Measurements from ENCODE around the gene NRIP2. TPM values are rescaled to one million over a fixed set of nuclear protein-coding genes. Genes with fewer than 3 reads are reported as not detected.

The NRIP2 gene
- total RNA-seq, 1 experiment from 2014 or later = not detected

DNA sequence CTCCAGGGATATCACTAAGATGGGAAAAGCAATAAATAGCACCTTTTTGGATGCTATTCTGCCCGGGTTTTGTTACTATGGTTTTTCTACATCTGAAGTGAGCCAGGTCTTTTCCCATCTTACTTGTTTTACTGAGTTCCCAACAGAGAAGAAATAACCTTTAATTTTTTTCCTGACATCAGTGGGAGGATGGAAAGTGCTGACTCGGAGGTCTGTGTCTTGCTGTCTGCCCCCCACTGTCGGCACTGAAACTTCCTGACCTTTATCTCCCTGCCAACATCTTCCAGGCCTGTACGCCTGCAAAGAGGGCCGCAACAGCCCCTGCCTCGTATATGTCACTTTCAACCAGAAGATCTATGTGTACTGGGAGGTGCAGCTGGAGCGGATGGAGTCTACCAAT is 11.4 kb downstream of the NRIP2 start:
- H3K27me3 ChIP-seq (ENCODE audit: insufficient read depth, low read depth) = no peaks in the 10 kb centered on the region
- no peaks in the 10 kb centered on the region for H3K9me2 ChIP-seq (ENCODE audit: insufficient read depth)
- BruUV-seq (replicated peaks) = no TSS peak
- no peaks in the 10 kb centered on the region for H3K4me1 ChIP-seq (replicated peaks; ENCODE audit: insufficient read depth)
- CTCF ChIA-PET = interaction anchor here (0.5 kb wide), 1 partner anchor 249 kb away, joined by 4 read pairs; no protein-coding TSS in a partner anchor
- no peak overlapping the region for H3K4me2 ChIP-seq
- H2AFZ ChIP-seq = no peak overlapping the region
- no peaks in the 10 kb centered on the region; the same call in 1 of the 2 replicates for H4K20me1 ChIP-seq (ENCODE audit: insufficient read depth)
- H3K36me3 ChIP-seq (ENCODE audit: low read depth) = no peaks in the 10 kb centered on the region
- H3K4me3 ChIP-seq = no peak overlapping the region
- H3F3A ChIP-seq (ENCODE audit: insufficient read depth, low read depth) = no peaks in the 10 kb centered on the region
- TF ChIP-seq, protein P1, sequence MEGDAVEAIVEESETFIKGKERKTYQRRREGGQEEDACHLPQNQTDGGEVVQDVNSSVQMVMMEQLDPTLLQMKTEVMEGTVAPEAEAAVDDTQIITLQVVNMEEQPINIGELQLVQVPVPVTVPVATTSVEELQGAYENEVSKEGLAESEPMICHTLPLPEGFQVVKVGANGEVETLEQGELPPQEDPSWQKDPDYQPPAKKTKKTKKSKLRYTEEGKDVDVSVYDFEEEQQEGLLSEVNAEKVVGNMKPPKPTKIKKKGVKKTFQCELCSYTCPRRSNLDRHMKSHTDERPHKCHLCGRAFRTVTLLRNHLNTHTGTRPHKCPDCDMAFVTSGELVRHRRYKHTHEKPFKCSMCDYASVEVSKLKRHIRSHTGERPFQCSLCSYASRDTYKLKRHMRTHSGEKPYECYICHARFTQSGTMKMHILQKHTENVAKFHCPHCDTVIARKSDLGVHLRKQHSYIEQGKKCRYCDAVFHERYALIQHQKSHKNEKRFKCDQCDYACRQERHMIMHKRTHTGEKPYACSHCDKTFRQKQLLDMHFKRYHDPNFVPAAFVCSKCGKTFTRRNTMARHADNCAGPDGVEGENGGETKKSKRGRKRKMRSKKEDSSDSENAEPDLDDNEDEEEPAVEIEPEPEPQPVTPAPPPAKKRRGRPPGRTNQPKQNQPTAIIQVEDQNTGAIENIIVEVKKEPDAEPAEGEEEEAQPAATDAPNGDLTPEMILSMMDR (conservative IDR thresholded peaks at IDR 0.05) = no peak
- TF ChIP-seq EZH2 (IDR thresholded peaks at IDR 0.05; ENCODE audit: low read depth) = no peak
- H3K27ac ChIP-seq = no peak overlapping the region
- DNase-seq = no peak
- POLR2A ChIA-PET (ENCODE audit: unreplicated experiment) = no interaction called here
- intact Hi-C loops (cut with micrococcal nuclease; ENCODE audit: unreplicated experiment) = no loop called here
- H3K79me2 ChIP-seq (ENCODE audit: low read depth) = no peaks in the 10 kb centered on the region
- H3K9me3 ChIP-seq (ENCODE audit: insufficient read depth, low read depth) = no peaks in the 10 kb centered on the region

DNA sequence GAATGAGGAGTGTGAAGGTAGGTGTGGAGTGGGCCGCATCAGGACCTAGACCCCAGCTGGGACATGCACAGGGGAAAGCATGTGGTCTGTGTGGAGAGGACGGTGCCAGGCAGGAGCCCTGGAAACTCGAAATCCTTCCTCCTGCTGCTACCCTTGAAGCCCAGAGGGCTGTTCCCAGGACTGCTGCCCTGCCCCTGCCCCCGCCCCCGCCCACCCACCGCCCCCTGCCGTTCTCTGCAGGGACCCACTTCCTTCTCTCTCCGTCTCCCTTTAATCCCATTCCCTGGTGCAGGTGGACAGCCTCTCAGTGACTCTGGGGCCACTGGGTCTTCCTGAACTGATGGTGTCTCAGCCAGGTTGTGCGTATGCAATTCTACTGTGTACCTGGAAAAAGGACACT is 14.4 kb downstream of the NRIP2 start:
- peaks cover 2% of the 10 kb centered on the region; the same call in 1 of the 2 replicates for H4K20me1 ChIP-seq (ENCODE audit: insufficient read depth)
- CTCF ChIA-PET = interaction anchor here (0.6 kb wide), 1 partner anchor 122 kb away, joined by 9 read pairs; no protein-coding TSS in a partner anchor
- no TSS peak for BruUV-seq (replicated peaks)

GRCh38 chr12:2819810-2820209 is 15.0 kb downstream of the NRIP2 start:
- Histone ChIP-seq H3K4me3 (no peak overlapping the region), H3K27ac (no peak overlapping the region), H3F3A (ENCODE audit: insufficient read depth, low read depth) (no peaks in the 10 kb centered on the region), H3K4me2 (no peak overlapping the region), H3K36me3 (ENCODE audit: low read depth) (0 out of 2 replicates have a peak, but pooled peaks cover 3% of the 10 kb centered on the region), H4K20me1 (ENCODE audit: insufficient read depth) (peaks cover 2% of the 10 kb centered on the region; the same call in 1 of the 2 replicates), H3K4me1 (replicated peaks; ENCODE audit: insufficient read depth) (no peaks in the 10 kb centered on the region), H3K9me2 (ENCODE audit: insufficient read depth) (no peaks in the 10 kb centered on the region), H3K27me3 (ENCODE audit: insufficient read depth, low read depth) (no peaks in the 10 kb centered on the region), H3K79me2 (ENCODE audit: low read depth) (peaks cover 9% of the 10 kb centered on the region), H2AFZ (no peak overlapping the region), H3K9me3 (ENCODE audit: insufficient read depth, low read depth) (no peaks in the 10 kb centered on the region)
- CTCF ChIA-PET = no interaction called here
- intact Hi-C loops (cut with micrococcal nuclease; ENCODE audit: unreplicated experiment) = no loop called here
- no TSS peak for BruUV-seq (replicated peaks)
- POLR2A ChIA-PET (ENCODE audit: unreplicated experiment) = no interaction called here
- TF ChIP-seq EZH2 (IDR thresholded peaks at IDR 0.05; ENCODE audit: low read depth) = no peak
- TF ChIP-seq, protein P1 (conservative IDR thresholded peaks at IDR 0.05) = no peak
- no peak for DNase-seq

More for the DNA sequence above, 14.4 kb downstream of the NRIP2 start:
- H3K4me3 ChIP-seq = no peak overlapping the region
- H3K9me2 ChIP-seq (ENCODE audit: insufficient read depth) = no peaks in the 10 kb centered on the region
- no peaks in the 10 kb centered on the region for H3K9me3 ChIP-seq (ENCODE audit: insufficient read depth, low read depth)
- H3K27me3 ChIP-seq (ENCODE audit: insufficient read depth, low read depth) = no peaks in the 10 kb centered on the region
- intact Hi-C loops (cut with micrococcal nuclease; ENCODE audit: unreplicated experiment) = no loop called here
- no peak for TF ChIP-seq EZH2 (IDR thresholded peaks at IDR 0.05; ENCODE audit: low read depth)
- TF ChIP-seq, protein P1 (conservative IDR thresholded peaks at IDR 0.05) = no peak
- POLR2A ChIA-PET (ENCODE audit: unreplicated experiment) = no interaction called here
- H3K36me3 ChIP-seq (ENCODE audit: low read depth) = no peaks in the 10 kb centered on the region
- no peaks in the 10 kb centered on the region for H3F3A ChIP-seq (ENCODE audit: insufficient read depth, low read depth)
- no peak overlapping the region for H3K4me2 ChIP-seq
- no peaks in the 10 kb centered on the region for H3K4me1 ChIP-seq (replicated peaks; ENCODE audit: insufficient read depth)
- H3K79me2 ChIP-seq (ENCODE audit: low read depth) = peaks cover 3% of the 10 kb centered on the region
- no peak overlapping the region for H3K27ac ChIP-seq
- H2AFZ ChIP-seq = no peak overlapping the region
- DNase-seq = no peak
